Esophagus mucosa (tissue), 1 donor: ENCODE results near the gene PRODH. TPM values are rescaled to one million over a fixed set of nuclear protein-coding genes. Genes with fewer than 3 reads are reported as not detected.
"Not testable (repeated sequence)": the region's sequence is repeated elsewhere in the genome, so short reads cannot be mapped to it uniquely, and the experiment has no call there.

Experiments
- ATAC-seq: fragments of 200-7000 bp; cut with Tn5 transposase; one replicate; pipeline ENCODE4 v1.9.1; 2020
- total RNA-seq: library from RNA; stranded (reverse); gene quantifications from one replicate; pipeline ENCODE4 v1.2.4, GENCODE V29; 2023
- donor health status: DM: yes; HTN: yes; CAD: no.

PRODH gene
- total RNA-seq, 1 donor from 2014 or later: 4.5 TPM

GRCh38 chr22:18953128-18953527 lies 17.0 kb upstream of the PRODH start:
- not testable (repeated sequence) for ATAC-seq

- ATAC-seq: no peak
These were observed 15.9 kb upstream of the PRODH start for GRCh38 chr22:18952022-18952421.

GRCh38 chr22:18950141-18950540 lies 14.0 kb upstream of the PRODH start:
- ATAC-seq: no peak

GRCh38 chr22:18947905-18948304 lies 11.8 kb upstream of the PRODH start:
- peak; percentile 28 for ATAC-seq

GRCh38 chr22:18947105-18947504 lies 11.0 kb upstream of the PRODH start:
- ATAC-seq: not testable (repeated sequence)

- ATAC-seq: not testable (repeated sequence)
These were observed 2.6 kb upstream of the PRODH start for GRCh38 chr22:18938691-18939090.

- peak; percentile 51 for ATAC-seq
These were observed 1.4 kb downstream of the PRODH start for GRCh38 chr22:18934688-18935087.

GRCh38 chr22:18933914-18934313 lies 2.2 kb downstream of the PRODH start:
- peak; percentile 33 for ATAC-seq

GRCh38 chr22:18931905-18932652 lies 4.0 kb downstream of the PRODH start:
- no peak for ATAC-seq

GRCh38 chr22:18929459-18929858 lies 6.6 kb downstream of the PRODH start:
- ATAC-seq: peak; percentile 92

- ATAC-seq: no peak
These were observed 8.5 kb downstream of the PRODH start for GRCh38 chr22:18927573-18927972.

GRCh38 chr22:18927020-18927419 lies 9.1 kb downstream of the PRODH start:
- no peak for ATAC-seq

GRCh38 chr22:18925368-18926064 lies 10.6 kb downstream of the PRODH start:
- no peak for ATAC-seq

GRCh38 chr22:18920257-18920902 lies 15.7 kb downstream of the PRODH start:
- ATAC-seq: not testable (repeated sequence)

- ATAC-seq: not testable (repeated sequence)
These were observed 18.3 kb downstream of the PRODH start for GRCh38 chr22:18917818-18918217.

- not testable (repeated sequence) for ATAC-seq
These were observed 20.5 kb downstream of the PRODH start for GRCh38 chr22:18915550-18915949.

GRCh38 chr22:18914558-18914957 lies 21.5 kb downstream of the PRODH start:
- ATAC-seq: not testable (repeated sequence)

- not testable (repeated sequence) for ATAC-seq
These were observed 23.7 kb downstream of the PRODH start for GRCh38 chr22:18912264-18912946.

- ATAC-seq: not testable (repeated sequence)
These were observed 24.6 kb downstream of the PRODH start for GRCh38 chr22:18911535-18911934.

GRCh38 chr22:18909556-18909955 lies 26.5 kb downstream of the PRODH start:
- ATAC-seq: no peak

GRCh38 chr22:18906896-18907295 lies 29.2 kb downstream of the PRODH start:
- ATAC-seq: no peak

- peak; percentile 28 for ATAC-seq
These were observed 29.7 kb downstream of the PRODH start for GRCh38 chr22:18906410-18906745.
